ENCODE results near the gene ZNF366.

The ZNF366 gene, protein sequence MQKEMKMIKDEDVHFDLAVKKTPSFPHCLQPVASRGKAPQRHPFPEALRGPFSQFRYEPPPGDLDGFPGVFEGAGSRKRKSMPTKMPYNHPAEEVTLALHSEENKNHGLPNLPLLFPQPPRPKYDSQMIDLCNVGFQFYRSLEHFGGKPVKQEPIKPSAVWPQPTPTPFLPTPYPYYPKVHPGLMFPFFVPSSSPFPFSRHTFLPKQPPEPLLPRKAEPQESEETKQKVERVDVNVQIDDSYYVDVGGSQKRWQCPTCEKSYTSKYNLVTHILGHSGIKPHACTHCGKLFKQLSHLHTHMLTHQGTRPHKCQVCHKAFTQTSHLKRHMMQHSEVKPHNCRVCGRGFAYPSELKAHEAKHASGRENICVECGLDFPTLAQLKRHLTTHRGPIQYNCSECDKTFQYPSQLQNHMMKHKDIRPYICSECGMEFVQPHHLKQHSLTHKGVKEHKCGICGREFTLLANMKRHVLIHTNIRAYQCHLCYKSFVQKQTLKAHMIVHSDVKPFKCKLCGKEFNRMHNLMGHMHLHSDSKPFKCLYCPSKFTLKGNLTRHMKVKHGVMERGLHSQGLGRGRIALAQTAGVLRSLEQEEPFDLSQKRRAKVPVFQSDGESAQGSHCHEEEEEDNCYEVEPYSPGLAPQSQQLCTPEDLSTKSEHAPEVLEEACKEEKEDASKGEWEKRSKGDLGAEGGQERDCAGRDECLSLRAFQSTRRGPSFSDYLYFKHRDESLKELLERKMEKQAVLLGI

DNA sequence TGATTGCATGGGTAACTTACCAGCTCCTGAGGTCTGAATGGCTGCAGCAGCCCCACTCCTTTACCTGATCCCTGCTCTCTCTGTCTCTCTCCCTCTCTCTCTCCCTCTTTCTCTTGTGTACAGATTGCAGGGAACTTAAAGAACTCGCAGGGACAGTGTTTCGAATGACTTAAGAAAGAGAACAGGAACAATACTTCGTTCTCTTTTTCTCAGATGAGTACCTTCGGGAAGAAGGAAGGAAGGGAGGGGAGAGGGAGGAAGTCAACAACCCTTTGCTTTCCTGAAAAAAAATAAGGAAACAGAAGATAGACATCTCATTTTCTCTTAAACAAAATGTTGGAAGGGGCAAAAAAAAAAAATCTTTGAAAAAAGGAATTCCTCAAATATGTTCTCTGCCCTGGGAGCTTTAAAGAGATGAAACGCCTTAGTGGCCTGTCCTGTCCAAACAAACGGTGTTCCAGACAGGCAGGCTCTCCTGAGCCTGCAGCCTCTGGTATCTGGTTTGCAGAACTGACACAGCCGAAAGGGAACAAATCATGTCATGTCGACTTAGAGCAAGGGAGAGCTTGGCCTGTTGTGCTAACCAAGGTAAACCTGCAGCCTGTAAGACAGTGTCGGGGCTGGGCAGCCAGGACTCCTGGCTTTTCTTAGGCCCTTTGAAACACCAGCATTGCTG lies at the start of gene ZNF366:
TSS of gene ZNF366 (minus strand) at position 180 of the 676 bp plus-strand sequence. CDS start 45,914 bp downstream, outside the sequence.
- no peak within 1 kb of the TSS for H3K4me3 ChIP-seq (ENCODE audit: low read depth, low read length)
- TF ChIP-seq, protein P1, sequence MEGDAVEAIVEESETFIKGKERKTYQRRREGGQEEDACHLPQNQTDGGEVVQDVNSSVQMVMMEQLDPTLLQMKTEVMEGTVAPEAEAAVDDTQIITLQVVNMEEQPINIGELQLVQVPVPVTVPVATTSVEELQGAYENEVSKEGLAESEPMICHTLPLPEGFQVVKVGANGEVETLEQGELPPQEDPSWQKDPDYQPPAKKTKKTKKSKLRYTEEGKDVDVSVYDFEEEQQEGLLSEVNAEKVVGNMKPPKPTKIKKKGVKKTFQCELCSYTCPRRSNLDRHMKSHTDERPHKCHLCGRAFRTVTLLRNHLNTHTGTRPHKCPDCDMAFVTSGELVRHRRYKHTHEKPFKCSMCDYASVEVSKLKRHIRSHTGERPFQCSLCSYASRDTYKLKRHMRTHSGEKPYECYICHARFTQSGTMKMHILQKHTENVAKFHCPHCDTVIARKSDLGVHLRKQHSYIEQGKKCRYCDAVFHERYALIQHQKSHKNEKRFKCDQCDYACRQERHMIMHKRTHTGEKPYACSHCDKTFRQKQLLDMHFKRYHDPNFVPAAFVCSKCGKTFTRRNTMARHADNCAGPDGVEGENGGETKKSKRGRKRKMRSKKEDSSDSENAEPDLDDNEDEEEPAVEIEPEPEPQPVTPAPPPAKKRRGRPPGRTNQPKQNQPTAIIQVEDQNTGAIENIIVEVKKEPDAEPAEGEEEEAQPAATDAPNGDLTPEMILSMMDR (IDR thresholded peaks at IDR 0.05; ENCODE audit: control insufficient read depth, extremely low read depth, insufficient read depth) = no peak
- DNase-seq (ENCODE audit: low read depth) = no peak

DNA sequence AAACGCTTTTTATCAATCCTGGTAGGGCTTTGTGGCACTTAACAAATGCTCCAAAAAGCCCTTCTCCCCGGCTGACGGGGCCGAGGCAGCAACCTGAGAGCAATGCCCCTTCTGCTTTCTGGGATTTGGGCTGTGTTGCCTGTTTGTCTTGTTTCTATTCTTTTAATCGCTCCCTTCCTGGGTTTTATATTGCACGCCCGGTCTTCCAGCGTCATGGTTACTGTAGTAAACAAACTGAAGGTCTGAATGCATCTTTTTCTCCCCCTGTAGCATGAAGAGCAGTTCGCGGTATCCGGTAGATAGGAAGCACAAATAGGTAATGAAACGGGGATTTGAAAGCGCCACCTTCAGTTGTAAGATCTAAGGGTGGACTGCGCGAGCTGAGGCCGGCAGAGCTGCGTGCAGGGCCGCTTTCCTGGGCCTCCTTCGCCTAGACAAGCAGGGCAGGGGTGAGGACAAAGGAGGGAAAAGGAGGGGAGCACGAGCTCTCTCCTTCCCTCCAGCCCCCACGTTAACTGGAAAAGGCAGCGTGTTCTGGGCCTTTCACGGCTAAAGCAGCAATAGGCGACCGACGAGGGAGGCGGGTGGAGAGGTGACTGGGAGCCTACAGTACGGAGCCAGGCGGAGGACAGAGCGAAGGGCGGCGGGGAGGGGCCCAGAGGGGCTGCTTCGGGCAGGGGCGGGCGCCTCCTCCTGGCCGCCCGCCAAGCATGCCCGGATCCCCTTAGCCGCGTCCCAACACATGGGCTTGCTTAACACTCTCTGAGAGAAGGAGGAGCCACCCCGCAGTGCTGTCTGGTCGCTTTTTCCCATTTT lies 49.3 kb upstream of the ZNF366 start:
- TF ChIP-seq, protein P1 (IDR thresholded peaks at IDR 0.05; ENCODE audit: control insufficient read depth, extremely low read depth, insufficient read depth) = no peak
- DNase-seq (ENCODE audit: low read depth) = no peak
- no peak overlapping the region for H3K4me3 ChIP-seq (ENCODE audit: low read depth, low read length)

DNA sequence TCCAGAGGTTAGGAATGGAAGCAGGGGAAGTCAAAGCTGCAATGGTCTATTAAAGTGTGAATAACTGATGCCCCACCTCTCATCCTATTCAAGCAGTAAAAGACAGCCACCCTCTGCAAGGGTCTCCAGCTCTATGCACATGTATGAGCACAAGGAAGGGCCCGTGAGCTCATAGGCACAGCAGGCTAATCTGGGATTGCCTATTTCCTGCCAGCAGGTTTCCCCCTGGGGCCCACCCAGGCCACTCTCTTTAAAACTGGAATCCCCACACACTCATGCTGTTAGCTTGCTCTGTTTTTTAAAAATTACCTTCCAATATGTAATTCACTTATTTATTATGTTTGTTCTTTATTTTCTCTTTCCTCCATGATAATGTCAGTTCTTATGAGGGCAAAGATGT lies 48.7 kb upstream of the ZNF366 start:
- no peak overlapping the region for H3K4me3 ChIP-seq (ENCODE audit: low read depth, low read length)

DNA sequence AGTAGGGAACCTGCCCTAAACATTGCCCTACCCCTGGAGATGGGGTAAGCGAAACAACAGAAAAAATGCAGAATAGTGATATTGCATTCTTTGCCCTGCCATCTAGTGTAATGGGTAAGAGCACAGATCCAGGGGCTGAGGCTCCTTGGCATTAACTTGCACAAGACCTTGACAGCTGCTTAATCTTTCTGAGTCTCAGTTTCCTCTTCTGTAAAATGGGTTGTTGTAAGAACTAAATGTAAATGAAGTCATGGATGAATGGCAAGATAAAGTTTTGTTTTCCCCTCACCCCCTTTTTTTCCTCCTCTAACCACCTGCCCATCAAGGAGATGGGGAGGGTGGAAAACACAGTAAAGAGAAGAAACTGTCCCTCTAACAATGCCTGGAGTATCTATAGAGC lies 47.7 kb upstream of the ZNF366 start:
- DNase-seq (ENCODE audit: low read depth) = no peak
- TF ChIP-seq, protein P1 (IDR thresholded peaks at IDR 0.05; ENCODE audit: control insufficient read depth, extremely low read depth, insufficient read depth) = no peak
- H3K4me3 ChIP-seq (ENCODE audit: low read depth, low read length) = no peak overlapping the region

More for the DNA sequence above, 48.7 kb upstream of the ZNF366 start:
- TF ChIP-seq, protein P1 (IDR thresholded peaks at IDR 0.05; ENCODE audit: control insufficient read depth, extremely low read depth, insufficient read depth) = no peak
- DNase-seq (ENCODE audit: low read depth) = no peak

DNA sequence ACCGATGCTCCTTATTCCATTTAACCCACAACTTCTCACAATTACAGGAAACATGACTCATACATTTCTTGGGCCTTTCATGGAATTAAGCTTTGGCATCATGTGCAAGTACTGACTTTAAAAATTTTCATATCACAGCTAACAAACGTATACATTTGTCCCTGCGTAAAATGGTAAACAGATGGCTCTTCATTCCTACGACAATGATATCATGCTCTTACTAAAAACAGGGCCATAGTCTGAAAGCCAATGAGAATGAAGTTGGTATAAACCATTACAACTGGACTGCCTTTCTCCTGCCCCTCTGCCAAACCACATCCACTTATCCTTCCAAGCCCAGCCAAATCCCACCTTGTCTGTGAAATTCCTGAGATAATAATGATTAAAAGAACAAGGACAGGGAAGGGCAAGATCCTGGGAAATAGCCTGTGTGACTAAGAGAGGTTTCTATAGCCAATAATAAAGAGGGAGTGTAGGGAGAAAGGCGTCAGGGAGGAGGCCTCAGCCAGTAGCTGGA lies 44.9 kb upstream of the ZNF366 start:
- no peak for DNase-seq (ENCODE audit: low read depth)
- TF ChIP-seq, protein P1 (IDR thresholded peaks at IDR 0.05; ENCODE audit: control insufficient read depth, extremely low read depth, insufficient read depth) = no peak
- H3K4me3 ChIP-seq (ENCODE audit: low read depth, low read length) = no peak overlapping the region

DNA sequence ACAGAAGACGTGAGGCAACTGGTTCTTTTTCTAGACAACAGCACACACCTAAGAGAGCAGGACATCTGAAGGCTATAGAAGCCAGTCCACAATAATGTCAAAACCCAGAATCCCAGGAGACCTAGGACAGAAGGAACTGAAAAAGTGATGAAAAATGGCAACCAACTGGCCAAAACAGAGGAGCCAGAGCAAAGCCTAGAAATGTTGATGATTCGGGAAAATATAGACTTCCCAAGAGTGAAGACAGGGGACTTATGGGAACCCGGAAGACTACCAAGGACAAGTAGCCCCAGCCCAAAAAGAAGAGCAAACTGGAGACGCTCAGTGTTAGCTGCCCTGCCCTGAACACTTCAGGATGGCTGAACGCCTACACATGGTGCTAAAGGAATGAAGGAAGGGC lies 43.4 kb upstream of the ZNF366 start:
- no peak for DNase-seq (ENCODE audit: low read depth)
- H3K4me3 ChIP-seq (ENCODE audit: low read depth, low read length) = no peak overlapping the region
- TF ChIP-seq, protein P1 (IDR thresholded peaks at IDR 0.05; ENCODE audit: control insufficient read depth, extremely low read depth, insufficient read depth) = no peak

All from LNCaP clone FGC (cell line).